SK-N-SH treated with all-trans-retinoic acid at 6 μM for 48 hours (cell line): Measurements from ENCODE around the gene USHBP1.

ENCODE experiments used
- ARNTL ChIP-seq: fragments of 450-650 bp; formaldehyde crosslinking; IDR thresholded peaks from 2 replicates; pipeline ENCODE4 v1.5.0; 2020; ENCODE audit warnings: low read depth, mild to moderate bottlenecking, moderate library complexity, borderline replicate concordance
- CSDC2 ChIP-seq: fragments of 250-450 bp; sonication (Bioruptor Pico); IDR thresholded peaks from 2 replicates; pipeline ENCODE4 v1.5.0; 2020; ENCODE audit warnings: mild to moderate bottlenecking, moderate library complexity
- ISL1 ChIP-seq: fragments of 250-450 bp; sonication (Bioruptor Pico); IDR thresholded peaks from 2 replicates; pipeline ENCODE4 v2.1.2; 2022; ENCODE audit warnings: mild to moderate bottlenecking, moderate library complexity
- PATZ1 ChIP-seq: fragments of 250-450 bp; sonication (Bioruptor Pico); IDR thresholded peaks from 2 replicates; pipeline ENCODE4 v1.8.0; 2020; ENCODE audit warnings: mild to moderate bottlenecking, moderate library complexity, borderline replicate concordance
- POU6F1 ChIP-seq: fragments of 250-450 bp; sonication (Bioruptor Pico); IDR thresholded peaks from 2 replicates; pipeline ENCODE4 v1.8.0; 2021; ENCODE audit warnings: low read depth, mild to moderate bottlenecking, moderate library complexity, borderline replicate concordance
- ZFP3 ChIP-seq: fragments of 250-450 bp; sonication (Bioruptor Pico); IDR thresholded peaks from 2 replicates; pipeline ENCODE4 v1.5.0; 2020; ENCODE audit warnings: mild to moderate bottlenecking, moderate library complexity
- ZFP30 ChIP-seq: fragments of 450-650 bp; formaldehyde crosslinking; IDR thresholded peaks from 2 replicates; pipeline ENCODE4 v1.5.0; 2022; ENCODE audit warnings: mild to moderate bottlenecking, moderate library complexity

GRCh38 chr19:17202713-17203112, 61.8 kb downstream of the USHBP1 start:
- TF ChIP-seq ZFP30 (CRISPR knock-in tag): no peak
- TF ChIP-seq CSDC2 (CRISPR knock-in tag): no peak
- no peak for TF ChIP-seq ARNTL (CRISPR knock-in tag)
- TF ChIP-seq POU6F1 (CRISPR knock-in tag): no peak
- TF ChIP-seq ZFP3 (CRISPR knock-in tag): no peak
- TF ChIP-seq ISL1: no peak
- no peak for TF ChIP-seq PATZ1 (CRISPR knock-in tag)
